ENCODE measurements around the gene SLF2.
"Not testable (repeated sequence)": the region's sequence is repeated elsewhere in the genome, so short reads cannot be mapped to it uniquely, and the experiment has no call there.

Gene SLF2

GRCh38 chr10:100969187-100970075 is 56.7 kb downstream of the SLF2 start, which contains the start of gene SEMA4G:
Gene SEMA4G, plus strand, starts transcription at chr10:100969504. Its CDS starts 3,409 bp downstream, at chr10:100972913.
- Histone ChIP-seq H3K9ac (ENCODE audit: low read depth, low read length) (peak within 1 kb of the TSS; percentile 14), H3K36me3 (ENCODE audit: control insufficient read depth, insufficient read depth, low read length) (peaks cover 4% of the 10 kb centered on the region), H3K4me1 (ENCODE audit: control insufficient read depth, insufficient read depth, low read length) (peaks cover 9% of the 10 kb centered on the region), H3K27me3 (ENCODE audit: control insufficient read depth, insufficient read depth, low read length) (peaks cover 7% of the 10 kb centered on the region), H3K4me3 (ENCODE audit: low read depth, low read length) (peak within 1 kb of the TSS; percentile 80), H3K9me3 (ENCODE audit: control insufficient read depth, insufficient read depth, low read length) (no peaks in the 10 kb centered on the region)

GRCh38 chr10:100970076-100970913 is 57.5 kb downstream of the SLF2 start:
- Histone ChIP-seq H3K9me3 (ENCODE audit: control insufficient read depth, insufficient read depth, low read length) (no peaks in the 10 kb centered on the region), H3K27me3 (ENCODE audit: control insufficient read depth, insufficient read depth, low read length) (peaks cover 7% of the 10 kb centered on the region), H3K36me3 (ENCODE audit: control insufficient read depth, insufficient read depth, low read length) (peaks cover 4% of the 10 kb centered on the region), H3K9ac (ENCODE audit: low read depth, low read length) (no peak overlapping the region), H3K4me3 (ENCODE audit: low read depth, low read length) (peak overlapping the region; percentile 80), H3K4me1 (ENCODE audit: control insufficient read depth, insufficient read depth, low read length) (peaks cover 9% of the 10 kb centered on the region)

- Histone ChIP-seq H3K4me1 (ENCODE audit: control insufficient read depth, insufficient read depth, low read length) (peaks cover 9% of the 10 kb centered on the region), H3K9ac (ENCODE audit: low read depth, low read length) (no peak overlapping the region), H3K4me3 (ENCODE audit: low read depth, low read length) (no peak overlapping the region), H3K36me3 (ENCODE audit: control insufficient read depth, insufficient read depth, low read length) (peaks cover 4% of the 10 kb centered on the region), H3K27me3 (ENCODE audit: control insufficient read depth, insufficient read depth, low read length) (peaks cover 7% of the 10 kb centered on the region), H3K9me3 (ENCODE audit: control insufficient read depth, insufficient read depth, low read length) (no peaks in the 10 kb centered on the region)
Observed at GRCh38 chr10:100970914-100971811, 58.4 kb downstream of the SLF2 start.

GRCh38 chr10:100972115-100972903 is 59.5 kb downstream of the SLF2 start:
- Histone ChIP-seq H3K4me3 (ENCODE audit: low read depth, low read length) (no peak overlapping the region), H3K36me3 (ENCODE audit: control insufficient read depth, insufficient read depth, low read length) (peaks cover 4% of the 10 kb centered on the region), H3K27me3 (ENCODE audit: control insufficient read depth, insufficient read depth, low read length) (peaks cover 7% of the 10 kb centered on the region), H3K9ac (ENCODE audit: low read depth, low read length) (no peak overlapping the region), H3K4me1 (ENCODE audit: control insufficient read depth, insufficient read depth, low read length) (peaks cover 9% of the 10 kb centered on the region), H3K9me3 (ENCODE audit: control insufficient read depth, insufficient read depth, low read length) (no peaks in the 10 kb centered on the region)

- Histone ChIP-seq H3K4me1 (ENCODE audit: control insufficient read depth, insufficient read depth, low read length) (peaks cover 9% of the 10 kb centered on the region), H3K9ac (ENCODE audit: low read depth, low read length) (no peak overlapping the region), H3K9me3 (ENCODE audit: control insufficient read depth, insufficient read depth, low read length) (no peaks in the 10 kb centered on the region), H3K27me3 (ENCODE audit: control insufficient read depth, insufficient read depth, low read length) (peaks cover 7% of the 10 kb centered on the region), H3K4me3 (ENCODE audit: low read depth, low read length) (no peak overlapping the region), H3K36me3 (ENCODE audit: control insufficient read depth, insufficient read depth, low read length) (peaks cover 4% of the 10 kb centered on the region)
Observed at GRCh38 chr10:100972904-100973535, 60.3 kb downstream of the SLF2 start.

GRCh38 chr10:100975397-100975796 is 62.6 kb downstream of the SLF2 start:
- H3K4me1 ChIP-seq (ENCODE audit: control insufficient read depth, insufficient read depth, low read length); H3K9me3 ChIP-seq (ENCODE audit: control insufficient read depth, insufficient read depth, low read length): not testable (repeated sequence)
- H3K36me3 ChIP-seq (ENCODE audit: control insufficient read depth, insufficient read depth, low read length) = peaks cover 11% of the 10 kb centered on the region

GRCh38 chr10:100976906-100977305 is 64.1 kb downstream of the SLF2 start:
- H3K9ac ChIP-seq (ENCODE audit: low read depth, low read length) = no peak overlapping the region
- H3K4me1 ChIP-seq (ENCODE audit: control insufficient read depth, insufficient read depth, low read length) = no peaks in the 10 kb centered on the region
- no peaks in the 10 kb centered on the region for H3K27me3 ChIP-seq (ENCODE audit: control insufficient read depth, insufficient read depth, low read length)
- peaks cover 16% of the 10 kb centered on the region for H3K36me3 ChIP-seq (ENCODE audit: control insufficient read depth, insufficient read depth, low read length)
- H3K4me3 ChIP-seq (ENCODE audit: low read depth, low read length) = no peak overlapping the region
- H3K9me3 ChIP-seq (ENCODE audit: control insufficient read depth, insufficient read depth, low read length) = no peaks in the 10 kb centered on the region

More at GRCh38 chr10:100975397-100975796, 62.6 kb downstream of the SLF2 start:
- H3K9ac ChIP-seq (ENCODE audit: low read depth, low read length); H3K4me3 ChIP-seq (ENCODE audit: low read depth, low read length); H3K27me3 ChIP-seq (ENCODE audit: control insufficient read depth, insufficient read depth, low read length): not testable (repeated sequence)

- Histone ChIP-seq H3K4me3 (ENCODE audit: low read depth, low read length) (no peak overlapping the region), H3K4me1 (ENCODE audit: control insufficient read depth, insufficient read depth, low read length) (no peaks in the 10 kb centered on the region), H3K9me3 (ENCODE audit: control insufficient read depth, insufficient read depth, low read length) (no peaks in the 10 kb centered on the region), H3K27me3 (ENCODE audit: control insufficient read depth, insufficient read depth, low read length) (no peaks in the 10 kb centered on the region), H3K9ac (ENCODE audit: low read depth, low read length) (no peak overlapping the region), H3K36me3 (ENCODE audit: control insufficient read depth, insufficient read depth, low read length) (peaks cover 16% of the 10 kb centered on the region)
Observed at GRCh38 chr10:100977436-100977835, 64.7 kb downstream of the SLF2 start.

GRCh38 chr10:100978121-100978900 is 65.5 kb downstream of the SLF2 start:
- Histone ChIP-seq H3K9me3 (ENCODE audit: control insufficient read depth, insufficient read depth, low read length) (no peaks in the 10 kb centered on the region), H3K27me3 (ENCODE audit: control insufficient read depth, insufficient read depth, low read length) (no peaks in the 10 kb centered on the region), H3K4me3 (ENCODE audit: low read depth, low read length) (no peak overlapping the region), H3K4me1 (ENCODE audit: control insufficient read depth, insufficient read depth, low read length) (no peaks in the 10 kb centered on the region), H3K9ac (ENCODE audit: low read depth, low read length) (no peak overlapping the region), H3K36me3 (ENCODE audit: control insufficient read depth, insufficient read depth, low read length) (peaks cover 16% of the 10 kb centered on the region)

GRCh38 chr10:100978901-100979195 is 66.1 kb downstream of the SLF2 start:
- H3K9me3 ChIP-seq (ENCODE audit: control insufficient read depth, insufficient read depth, low read length) = no peaks in the 10 kb centered on the region
- no peaks in the 10 kb centered on the region for H3K4me1 ChIP-seq (ENCODE audit: control insufficient read depth, insufficient read depth, low read length)
- peaks cover 16% of the 10 kb centered on the region for H3K36me3 ChIP-seq (ENCODE audit: control insufficient read depth, insufficient read depth, low read length)
- H3K27me3 ChIP-seq (ENCODE audit: control insufficient read depth, insufficient read depth, low read length) = no peaks in the 10 kb centered on the region
- H3K4me3 ChIP-seq (ENCODE audit: low read depth, low read length) = no peak overlapping the region
- no peak overlapping the region for H3K9ac ChIP-seq (ENCODE audit: low read depth, low read length)

Data from iPS-15b (cell line).